NCI-H510A treated with DMSO at 0.1 percent for 48 hours (cell line): Measurements from ENCODE around the gene CREB5.
"Not testable (repeated sequence)": the region's sequence is repeated elsewhere in the genome, so short reads cannot be mapped to it uniquely, and the experiment has no call there.

Experiments
- DNase-seq: peaks from one replicate; lab custom pipeline; 2025; lab: John Stamatoyannopoulos, UW

The CREB5 gene

GRCh38 chr7:28581351-28581750 is 169.0 kb downstream of the CREB5 start:
- DNase-seq, result no peak

- DNase-seq, result no peak
Measured at GRCh38 chr7:28582226-28582625, 169.9 kb downstream of the CREB5 start.

- DNase-seq, result no peak
Measured at GRCh38 chr7:28584235-28584634, 171.9 kb downstream of the CREB5 start.

GRCh38 chr7:28586736-28587135 is 174.4 kb downstream of the CREB5 start:
- DNase-seq, result no peak

GRCh38 chr7:28587211-28587610 is 174.9 kb downstream of the CREB5 start:
- DNase-seq, result no peak

GRCh38 chr7:28588602-28589001 is 176.3 kb downstream of the CREB5 start:
- DNase-seq, result no peak

GRCh38 chr7:28591041-28591674 is 178.8 kb downstream of the CREB5 start:
- no peak for DNase-seq

GRCh38 chr7:28591725-28592349 is 179.5 kb downstream of the CREB5 start:
- no peak for DNase-seq

- no peak for DNase-seq
Measured at GRCh38 chr7:28592861-28593260, 180.5 kb downstream of the CREB5 start.

GRCh38 chr7:28595076-28595475 is 182.8 kb downstream of the CREB5 start:
- DNase-seq, result no peak

GRCh38 chr7:28595801-28596200 is 183.5 kb downstream of the CREB5 start:
- DNase-seq, result no peak

- no peak for DNase-seq
Measured at GRCh38 chr7:28596245-28596935, 184.1 kb downstream of the CREB5 start.

- no peak for DNase-seq
Measured at GRCh38 chr7:28597284-28597683, 185.0 kb downstream of the CREB5 start.

- not testable (repeated sequence) for DNase-seq
Measured at GRCh38 chr7:28598037-28598436, 185.7 kb downstream of the CREB5 start.

- no peak for DNase-seq
Measured at GRCh38 chr7:28598586-28598985, 186.3 kb downstream of the CREB5 start.

GRCh38 chr7:28599411-28599810 is 187.1 kb downstream of the CREB5 start:
- no peak for DNase-seq

GRCh38 chr7:28602282-28602681 is 190.0 kb downstream of the CREB5 start:
- no peak for DNase-seq

GRCh38 chr7:28605427-28606085 is 193.2 kb downstream of the CREB5 start:
- no peak for DNase-seq

GRCh38 chr7:28606421-28606820 is 194.1 kb downstream of the CREB5 start:
- DNase-seq, result peak; percentile 44

GRCh38 chr7:28607855-28608193 is 195.5 kb downstream of the CREB5 start:
- no peak for DNase-seq

- DNase-seq, result no peak
Measured at GRCh38 chr7:28608237-28608656, 195.9 kb downstream of the CREB5 start.

- DNase-seq, result no peak
Measured at GRCh38 chr7:28608731-28609130, 196.4 kb downstream of the CREB5 start.

GRCh38 chr7:28609608-28610007 is 197.3 kb downstream of the CREB5 start:
- no peak for DNase-seq
